Brain microvascular endothelial cell (primary cell): Measurements from ENCODE around the gene MYO10.

Source experiments
- DNase-seq: peaks from one replicate; pipeline ENCODE4 v3.0.0-alpha.2; 2020
- H3K27ac ChIP-seq: fragments of 250-450 bp; sonication (Bioruptor Pico); 2 replicates; pipeline ENCODE4 v1.5.1; 2020; ENCODE audit warnings: mild to moderate bottlenecking, moderate library complexity
- H3K27me3 ChIP-seq: fragments of 250-450 bp; sonication (Bioruptor Pico); replicated peaks from 2 replicates; pipeline ENCODE4 v1.5.1; 2020; ENCODE audit warnings: mild to moderate bottlenecking
- H3K36me3 ChIP-seq: fragments of 250-450 bp; sonication (Bioruptor Pico); replicated peaks from 2 replicates; pipeline ENCODE4 v1.5.1; 2020; ENCODE audit warnings: mild to moderate bottlenecking
- H3K4me3 ChIP-seq: 2 replicates; pipeline ENCODE4 v1.5.1; 2011; ENCODE audit warnings: low read depth, mild to moderate bottlenecking, control low read depth, low read length, moderate library complexity
- CTCF ChIP-seq: IDR thresholded peaks from 2 replicates; pipeline ENCODE4 v1.5.1; 2011; ENCODE audit warnings: low read depth, mild to moderate bottlenecking, moderate library complexity, low read length, control low read depth, inconsistent platforms; ENCODE audit errors: missing control alignments
- in situ Hi-C: cut with HindIII; loops from 2 replicates; pipeline ENCODE4 v1.10.0; 2017; ENCODE audit warnings: low sequenced_read_pairs, low pct_ligation_motif_present

MYO10 gene

GRCh38 chr5:16704945-16705344, 231.1 kb downstream of the MYO10 start:
- TF ChIP-seq CTCF: no peak
- H3K27ac ChIP-seq: no peak overlapping the region
- H3K4me3 ChIP-seq: no peak overlapping the region
- in situ Hi-C loops: no loop called here
- peaks cover 88% of the 10 kb centered on the region for H3K36me3 ChIP-seq
- no peaks in the 10 kb centered on the region for H3K27me3 ChIP-seq
- no peak for DNase-seq

GRCh38 chr5:16702964-16703363, 233.1 kb downstream of the MYO10 start:
- DNase-seq: no peak

GRCh38 chr5:16701134-16702099, 234.7 kb downstream of the MYO10 start:
- no peak for TF ChIP-seq CTCF
- in situ Hi-C loops: no loop called here
- Histone ChIP-seq H3K4me3 (no peak overlapping the region), H3K36me3 (peaks cover 66% of the 10 kb centered on the region), H3K27ac (no peak overlapping the region), H3K27me3 (no peaks in the 10 kb centered on the region)
- no peak for DNase-seq

More at GRCh38 chr5:16702964-16703363, 233.1 kb downstream of the MYO10 start:
- no peak for TF ChIP-seq CTCF
- Histone ChIP-seq H3K4me3 (no peak overlapping the region), H3K27ac (no peak overlapping the region), H3K27me3 (no peaks in the 10 kb centered on the region), H3K36me3 (peaks cover 77% of the 10 kb centered on the region)
- in situ Hi-C loops: no loop called here

GRCh38 chr5:16700081-16700480, 236.0 kb downstream of the MYO10 start:
- DNase-seq: no peak
- no peak overlapping the region for H3K27ac ChIP-seq
- H3K36me3 ChIP-seq: peaks cover 61% of the 10 kb centered on the region
- TF ChIP-seq CTCF: no peak
- in situ Hi-C loops: no loop called here
- H3K27me3 ChIP-seq: no peaks in the 10 kb centered on the region
- H3K4me3 ChIP-seq: no peak overlapping the region

GRCh38 chr5:16695779-16696178, 240.3 kb downstream of the MYO10 start:
- no peak for DNase-seq
- in situ Hi-C loops: no loop called here
- peaks cover 53% of the 10 kb centered on the region for H3K36me3 ChIP-seq
- TF ChIP-seq CTCF: no peak
- no peak overlapping the region for H3K4me3 ChIP-seq
- no peak overlapping the region for H3K27ac ChIP-seq
- H3K27me3 ChIP-seq: no peaks in the 10 kb centered on the region
